BLaER1 (cell line): Measurements from ENCODE around the gene PICALM.
"Not testable (repeated sequence)": the region's sequence is repeated elsewhere in the genome, so short reads cannot be mapped to it uniquely, and the experiment has no call there.

Experiments used
- H3K27ac ChIP-seq: shearing (Covaris generic); formaldehyde crosslinking; 2 replicates; pipeline ENCODE4 v1.8.1; 2022
- H3K27me3 ChIP-seq: shearing (Covaris generic); formaldehyde crosslinking; 2 replicates; pipeline ENCODE4 v1.8.1; 2022
- H3K36me3 ChIP-seq: shearing (Covaris generic); formaldehyde crosslinking; 2 replicates; pipeline ENCODE4 v1.8.1; 2022
- H3K4me1 ChIP-seq: shearing (Covaris generic); formaldehyde crosslinking; 2 replicates; pipeline ENCODE4 v1.8.1; 2022
- H3K4me2 ChIP-seq: shearing (Covaris generic); formaldehyde crosslinking; 2 replicates; pipeline ENCODE4 v1.8.1; 2022
- H3K4me3 ChIP-seq: shearing (Covaris generic); formaldehyde crosslinking; 2 replicates; pipeline ENCODE4 v1.8.1; 2022
- H3K9ac ChIP-seq: shearing (Covaris generic); formaldehyde crosslinking; 2 replicates; pipeline ENCODE4 v1.8.1; 2022
- H3K9me3 ChIP-seq: shearing (Covaris generic); formaldehyde crosslinking; 2 replicates; pipeline ENCODE4 v1.8.1; 2022
- H4K20me1 ChIP-seq: shearing (Covaris generic); formaldehyde crosslinking; 2 replicates; pipeline ENCODE4 v1.8.1; 2022
- Cebpa-rat ChIP-seq: shearing (Covaris generic); IDR thresholded peaks from 2 replicates; pipeline ENCODE4 v1.8.1; 2022

Gene PICALM

GRCh38 chr11:85930879-85931366 is 138.0 kb downstream of the PICALM start:
- Histone ChIP-seq H3K27ac (no peak overlapping the region), H3K36me3 (0 out of 2 replicates have a peak, but pooled peaks cover 15% of the 10 kb centered on the region), H4K20me1 (no peaks in the 10 kb centered on the region), H3K9ac (no peak overlapping the region), H3K9me3 (peaks cover 21% of the 10 kb centered on the region), H3K4me2 (no peak overlapping the region), H3K27me3 (no peaks in the 10 kb centered on the region), H3K4me3 (no peak overlapping the region), H3K4me1 (no peaks in the 10 kb centered on the region)
- TF ChIP-seq Cebpa-rat = no peak

GRCh38 chr11:85926653-85927214 is 142.2 kb downstream of the PICALM start:
- not testable (repeated sequence) for H3K4me1 ChIP-seq, H3K9me3 ChIP-seq, H3K4me2 ChIP-seq, H3K27me3 ChIP-seq, H3K36me3 ChIP-seq, H3K27ac ChIP-seq, H3K9ac ChIP-seq, H3K4me3 ChIP-seq, H4K20me1 ChIP-seq

GRCh38 chr11:85923455-85923854 is 145.4 kb downstream of the PICALM start:
- Histone ChIP-seq H3K27me3 (no peaks in the 10 kb centered on the region), H3K4me3 (no peak overlapping the region), H4K20me1 (no peaks in the 10 kb centered on the region), H3K9me3 (no peaks in the 10 kb centered on the region), H3K36me3 (no peaks in the 10 kb centered on the region; the same call in 1 of the 2 replicates), H3K4me1 (no peaks in the 10 kb centered on the region), H3K9ac (no peak overlapping the region), H3K27ac (no peak overlapping the region), H3K4me2 (no peak overlapping the region)
- no peak for TF ChIP-seq Cebpa-rat

- no peak overlapping the region for H3K4me2 ChIP-seq
- H3K9me3 ChIP-seq = no peaks in the 10 kb centered on the region
- TF ChIP-seq Cebpa-rat = no peak
- H3K36me3 ChIP-seq = no peaks in the 10 kb centered on the region; the same call in 1 of the 2 replicates
- no peaks in the 10 kb centered on the region for H3K27me3 ChIP-seq
- H3K27ac ChIP-seq = no peak overlapping the region
- no peaks in the 10 kb centered on the region for H3K4me1 ChIP-seq
- H4K20me1 ChIP-seq = no peaks in the 10 kb centered on the region
- no peak overlapping the region for H3K4me3 ChIP-seq
- H3K9ac ChIP-seq = no peak overlapping the region
These were observed 146.5 kb downstream of the PICALM start for GRCh38 chr11:85922367-85922766.

- no peaks in the 10 kb centered on the region for H3K27me3 ChIP-seq
- H3K9ac ChIP-seq = no peak overlapping the region
- H3K27ac ChIP-seq = no peak overlapping the region
- no peaks in the 10 kb centered on the region for H3K9me3 ChIP-seq
- no peaks in the 10 kb centered on the region for H3K36me3 ChIP-seq
- no peaks in the 10 kb centered on the region for H4K20me1 ChIP-seq
- no peak overlapping the region for H3K4me3 ChIP-seq
- no peaks in the 10 kb centered on the region for H3K4me1 ChIP-seq
- no peak overlapping the region for H3K4me2 ChIP-seq
- no peak for TF ChIP-seq Cebpa-rat
These were observed 149.7 kb downstream of the PICALM start for GRCh38 chr11:85918910-85919794.

- H4K20me1 ChIP-seq = no peaks in the 10 kb centered on the region
- no peak overlapping the region for H3K9ac ChIP-seq
- TF ChIP-seq Cebpa-rat = no peak
These were observed 154.5 kb downstream of the PICALM start for GRCh38 chr11:85914425-85914824.

GRCh38 chr11:85913513-85913912 is 155.4 kb downstream of the PICALM start:
- Histone ChIP-seq H3K4me2 (no peak overlapping the region), H3K4me3 (no peak overlapping the region), H4K20me1 (no peaks in the 10 kb centered on the region), H3K27me3 (no peaks in the 10 kb centered on the region), H3K9me3 (no peaks in the 10 kb centered on the region), H3K9ac (no peak overlapping the region), H3K36me3 (no peaks in the 10 kb centered on the region), H3K27ac (no peak overlapping the region), H3K4me1 (no peaks in the 10 kb centered on the region)
- no peak for TF ChIP-seq Cebpa-rat

More at GRCh38 chr11:85914425-85914824, 154.5 kb downstream of the PICALM start:
- Histone ChIP-seq H3K27ac (no peak overlapping the region), H3K4me2 (no peak overlapping the region), H3K4me1 (no peaks in the 10 kb centered on the region), H3K4me3 (no peak overlapping the region), H3K27me3 (no peaks in the 10 kb centered on the region), H3K9me3 (no peaks in the 10 kb centered on the region), H3K36me3 (no peaks in the 10 kb centered on the region)

GRCh38 chr11:85912414-85912813 is 156.5 kb downstream of the PICALM start:
- Histone ChIP-seq H3K27ac (no peak overlapping the region), H3K4me1 (no peaks in the 10 kb centered on the region), H3K36me3 (no peaks in the 10 kb centered on the region), H3K4me2 (no peak overlapping the region), H3K9ac (no peak overlapping the region), H3K9me3 (no peaks in the 10 kb centered on the region), H3K4me3 (no peak overlapping the region), H3K27me3 (no peaks in the 10 kb centered on the region), H4K20me1 (no peaks in the 10 kb centered on the region)
- no peak for TF ChIP-seq Cebpa-rat
